ENCODE results near the gene CR1L. TPM values are rescaled to one million over a fixed set of nuclear protein-coding genes. Genes with fewer than 3 reads are reported as not detected.
A peak's percentile ranks its signal among the peaks of the same experiment; 100 is the strongest.
"Not testable (repeated sequence)": the region's sequence is repeated elsewhere in the genome, so short reads cannot be mapped to it uniquely, and the experiment has no call there.

Gene CR1L
- total and polyA plus RNA-seq, 5 experiments from 2014 or later = not detected

- Mint-ChIP-seq H3K36me3 (peaks cover 0 to 14% (median 0%) of the 10 kb centered on the region in 3 donors), H3K27ac (no peak overlapping the region), H3K4me3 (no peak overlapping the region), H3K27me3 (peaks cover 41 to 91% (median 51%) of the 10 kb centered on the region in 5 donors), H3K4me1 (peaks cover 0 to 3% (median 1%) of the 10 kb centered on the region in 4 donors), H3K9me3 (peaks cover 0 to 21% (median 6%) of the 10 kb centered on the region in 9 donors)
- DNase-seq (no peak), ATAC-seq (no peak)
- POLR2A ChIA-PET = no interaction called here
These were observed 26.1 kb downstream of the CR1L start for GRCh38 chr1:207670997-207671396.

DNA sequence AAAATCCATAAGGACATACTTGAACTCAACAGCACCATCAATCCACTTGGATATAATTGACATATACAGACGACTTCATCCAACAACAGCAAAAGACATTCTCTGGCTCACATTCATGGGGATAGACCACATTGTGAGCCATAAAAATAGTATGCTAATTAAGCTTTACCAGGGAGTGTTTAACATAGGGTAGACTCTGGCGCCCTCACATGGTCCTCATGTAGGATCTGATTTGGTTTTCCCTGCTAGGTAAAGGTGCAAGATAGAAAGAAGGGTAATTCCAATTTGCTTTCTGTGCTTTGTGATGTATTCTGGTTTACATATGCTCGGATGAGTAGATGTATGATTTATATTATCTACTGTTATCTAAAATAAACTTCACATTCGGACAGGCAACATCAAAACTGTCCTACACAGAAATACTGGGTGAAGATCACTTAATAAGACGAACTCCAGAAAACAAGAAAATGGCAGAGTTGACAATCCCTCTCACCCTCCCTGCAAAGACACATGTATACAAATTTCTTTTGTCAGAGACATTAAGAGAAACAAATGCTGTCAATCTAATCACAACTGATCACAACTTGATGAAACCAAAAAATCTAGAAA, 27.7 kb downstream of the CR1L start:
- Mint-ChIP-seq H3K4me3 (no peak overlapping the region), H3K9me3 (peaks cover 0 to 6% (median 0%) of the 10 kb centered on the region in 9 donors), H3K27me3 (peaks cover 30 to 75% (median 35%) of the 10 kb centered on the region in 5 donors), H3K27ac (no peak overlapping the region), H3K4me1 (peaks cover 0 to 3% (median 1%) of the 10 kb centered on the region in 4 donors), H3K36me3 (peaks cover 0 to 5% (median 4%) of the 10 kb centered on the region in 3 donors)
- ATAC-seq (peak in 1 of 2 donors; percentile 48), DNase-seq (peak in 2 of 10 donors; percentile 2 to 7)
- POLR2A ChIA-PET = no interaction called here

- Mint-ChIP-seq H3K9me3 (peaks cover 0 to 4% (median 0%) of the 10 kb centered on the region in 9 donors), H3K27ac (no peak overlapping the region), H3K4me1 (peaks cover 0 to 3% (median 1%) of the 10 kb centered on the region in 4 donors), H3K27me3 (peaks cover 26 to 67% (median 29%) of the 10 kb centered on the region in 5 donors), H3K36me3 (peaks cover 0 to 6% (median 5%) of the 10 kb centered on the region in 3 donors), H3K4me3 (no peak overlapping the region)
- DNase-seq (no peak), ATAC-seq (no peak)
- POLR2A ChIA-PET = no interaction called here
These were observed 28.5 kb downstream of the CR1L start for GRCh38 chr1:207673399-207673798.

DNA sequence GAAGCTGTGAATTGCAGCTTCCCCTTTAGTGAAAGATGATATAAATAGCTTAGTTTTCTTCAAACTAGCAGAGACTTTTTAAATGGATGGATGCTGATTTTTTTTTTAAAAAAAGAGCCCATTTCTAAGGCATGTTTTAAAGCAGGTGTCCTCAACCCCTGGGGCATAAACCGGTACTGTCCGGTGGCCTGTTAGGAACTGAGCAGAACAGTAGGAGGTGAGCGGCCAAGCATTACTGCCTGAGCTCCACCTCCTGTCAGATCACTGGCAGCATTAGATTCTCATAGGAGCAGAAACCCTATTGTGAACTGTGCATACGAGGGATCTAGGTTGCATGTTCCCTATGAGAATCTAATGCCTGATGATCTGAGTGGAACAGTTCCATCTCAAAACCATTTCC, 31.2 kb downstream of the CR1L start:
- Mint-ChIP-seq H3K4me1 (no peaks in the 10 kb centered on the region), H3K4me3 (no peak overlapping the region), H3K27ac (no peak overlapping the region), H3K36me3 (peaks cover 0 to 6% (median 5%) of the 10 kb centered on the region in 3 donors), H3K9me3 (no peaks in the 10 kb centered on the region), H3K27me3 (peaks cover 11 to 50% (median 18%) of the 10 kb centered on the region in 5 donors)
- POLR2A ChIA-PET = no interaction called here
- ATAC-seq (no peak), DNase-seq (no peak)

- ATAC-seq, H3K36me3 Mint-ChIP-seq, H3K27ac Mint-ChIP-seq, H3K4me1 Mint-ChIP-seq, H3K27me3 Mint-ChIP-seq, H3K9me3 Mint-ChIP-seq, POLR2A ChIA-PET, H3K4me3 Mint-ChIP-seq, DNase-seq: not testable (repeated sequence)
These were observed 35.9 kb downstream of the CR1L start for GRCh38 chr1:207680590-207681388.

- H3K27me3 Mint-ChIP-seq, POLR2A ChIA-PET, H3K9me3 Mint-ChIP-seq, H3K36me3 Mint-ChIP-seq, DNase-seq, H3K27ac Mint-ChIP-seq, ATAC-seq, H3K4me1 Mint-ChIP-seq, H3K4me3 Mint-ChIP-seq: not testable (repeated sequence)
These were observed 38.0 kb downstream of the CR1L start for GRCh38 chr1:207682872-207683434.

- H3K27ac Mint-ChIP-seq, POLR2A ChIA-PET, H3K4me1 Mint-ChIP-seq: not testable (repeated sequence)
These were observed 45.6 kb downstream of the CR1L start for GRCh38 chr1:207690551-207690950.

GRCh38 chr1:207691010-207691409, 46.1 kb downstream of the CR1L start:
- ATAC-seq (no peak), DNase-seq (no peak)
- Mint-ChIP-seq H3K4me1 (peaks cover 0 to 2% (median 0%) of the 10 kb centered on the region in 4 donors), H3K9me3 (no peaks in the 10 kb centered on the region), H3K4me3 (no peak overlapping the region), H3K27ac (no peak overlapping the region), H3K36me3 (no peaks in the 10 kb centered on the region), H3K27me3 (peaks cover 6 to 13% (median 11%) of the 10 kb centered on the region in 5 donors)
- POLR2A ChIA-PET = no interaction called here

More at GRCh38 chr1:207690551-207690950, 45.6 kb downstream of the CR1L start:
- not testable (repeated sequence) for H3K4me3 Mint-ChIP-seq, DNase-seq, ATAC-seq, H3K9me3 Mint-ChIP-seq, H3K36me3 Mint-ChIP-seq
- H3K27me3 Mint-ChIP-seq = peaks cover 6 to 13% (median 11%) of the 10 kb centered on the region in 5 donors

GRCh38 chr1:207691841-207692240, 46.9 kb downstream of the CR1L start:
- H3K36me3 Mint-ChIP-seq = no peaks in the 10 kb centered on the region
- H3K27me3 Mint-ChIP-seq = peaks cover 6 to 16% (median 11%) of the 10 kb centered on the region in 5 donors
- DNase-seq (no peak), ATAC-seq (no peak)
- H3K4me3 Mint-ChIP-seq = no peak overlapping the region
- no peaks in the 10 kb centered on the region for H3K9me3 Mint-ChIP-seq
- no peak overlapping the region for H3K27ac Mint-ChIP-seq
- peaks cover 0 to 2% (median 0%) of the 10 kb centered on the region in 4 donors for H3K4me1 Mint-ChIP-seq
- POLR2A ChIA-PET = no interaction called here

DNA sequence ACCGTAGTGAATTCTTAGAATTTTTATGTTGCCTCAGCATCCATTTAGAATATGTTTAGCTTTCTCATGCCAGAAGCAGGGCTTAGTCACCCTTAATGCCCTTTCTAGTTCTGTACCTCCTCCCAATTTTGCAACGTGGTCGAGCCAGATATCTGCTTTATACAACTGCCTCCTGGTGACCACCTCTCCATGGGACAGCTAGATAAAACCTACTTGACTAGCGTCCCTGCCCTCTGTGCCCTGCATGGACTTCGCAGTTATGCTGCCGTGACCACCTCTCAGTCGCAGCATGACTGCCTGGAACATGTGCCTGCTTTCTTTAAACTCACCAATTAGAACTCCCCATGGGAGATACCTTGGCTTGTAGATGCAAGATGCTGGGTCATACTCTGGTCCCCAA, 47.4 kb downstream of the CR1L start:
- POLR2A ChIA-PET, H3K4me3 Mint-ChIP-seq, H3K36me3 Mint-ChIP-seq, H3K27ac Mint-ChIP-seq, H3K9me3 Mint-ChIP-seq, H3K4me1 Mint-ChIP-seq, DNase-seq, ATAC-seq: not testable (repeated sequence)
- H3K27me3 Mint-ChIP-seq = peaks cover 6 to 17% (median 11%) of the 10 kb centered on the region in 5 donors

GRCh38 chr1:207695891-207696290, 51.0 kb downstream of the CR1L start:
- Mint-ChIP-seq H3K36me3 (no peaks in the 10 kb centered on the region), H3K27ac (no peak overlapping the region), H3K4me1 (peaks cover 0 to 2% (median 0%) of the 10 kb centered on the region in 4 donors), H3K27me3 (peaks cover 7 to 17% (median 10%) of the 10 kb centered on the region in 5 donors), H3K4me3 (no peak overlapping the region), H3K9me3 (no peaks in the 10 kb centered on the region)
- no peak for ATAC-seq
- POLR2A ChIA-PET = interaction anchor here (0.5 kb wide), 1 partner anchor 24 kb away, joined by 3 read pairs; no protein-coding TSS in a partner anchor
- no peak for DNase-seq

DNA sequence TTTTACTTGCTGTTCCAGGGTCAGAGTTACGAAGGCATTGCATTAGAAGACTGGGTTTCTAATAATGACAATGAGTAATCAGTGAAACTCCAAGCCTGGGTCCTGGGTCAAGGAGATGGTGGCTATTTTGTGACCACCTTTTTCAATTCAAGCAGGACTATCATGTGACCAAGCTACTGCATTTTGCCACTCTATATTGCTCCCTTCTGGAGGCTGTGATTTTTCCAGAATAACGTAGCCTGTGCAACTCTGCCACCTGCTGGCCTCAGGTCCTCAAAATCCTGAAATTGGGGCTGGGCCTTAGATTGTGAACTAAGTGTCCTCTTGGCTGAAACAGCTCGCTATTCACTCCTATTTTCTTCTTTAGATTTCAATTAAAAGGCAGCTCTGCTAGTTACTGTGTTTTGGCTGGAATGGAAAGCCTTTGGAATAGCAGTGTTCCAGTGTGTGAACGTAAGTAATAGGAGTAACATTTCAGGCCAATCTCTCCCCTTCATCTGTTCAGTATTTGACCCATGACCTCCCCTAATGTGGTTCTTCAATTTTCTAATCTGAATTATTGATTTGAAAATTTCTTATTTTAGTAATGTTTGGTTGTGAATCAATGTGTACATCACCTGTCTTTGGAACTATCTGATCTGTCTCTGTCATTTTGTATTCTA, 54.0 kb downstream of the CR1L start:
- ATAC-seq (peak; percentile 62 to 64), DNase-seq (peak in 8 of 10 donors; percentile 9 to 36 (median 16))
- H3K4me3 Mint-ChIP-seq = no peak overlapping the region
- peak overlapping the region in 1 of 10 donors; percentile 1 for H3K27ac Mint-ChIP-seq
- H3K27me3 Mint-ChIP-seq = peaks cover 0 to 11% (median 4%) of the 10 kb centered on the region in 5 donors
- no peaks in the 10 kb centered on the region for H3K9me3 Mint-ChIP-seq
- H3K36me3 Mint-ChIP-seq = no peaks in the 10 kb centered on the region
- POLR2A ChIA-PET = interaction anchor here (1.2 kb wide), 1 partner anchor 100 kb away, joined by 3 read pairs; no protein-coding TSS in a partner anchor
- no peaks in the 10 kb centered on the region for H3K4me1 Mint-ChIP-seq
